AG10803 (cell line): ENCODE results near the gene HEPACAM2.

ENCODE experiments used
- DNase-seq: peaks from one replicate; pipeline ENCODE4 v3.0.0; 2010; ENCODE audit warnings: low read depth
- H3K4me3 ChIP-seq: 2 replicates; pipeline ENCODE4 v1.5.1; 2011; ENCODE audit warnings: mild to moderate bottlenecking, low read length, control low read depth
- CTCF ChIP-seq: conservative IDR thresholded peaks from 2 replicates; pipeline ENCODE4 v1.5.1; 2011; ENCODE audit warnings: mild to moderate bottlenecking, low read length, control low read depth, inconsistent platforms

The HEPACAM2 gene

DNA sequence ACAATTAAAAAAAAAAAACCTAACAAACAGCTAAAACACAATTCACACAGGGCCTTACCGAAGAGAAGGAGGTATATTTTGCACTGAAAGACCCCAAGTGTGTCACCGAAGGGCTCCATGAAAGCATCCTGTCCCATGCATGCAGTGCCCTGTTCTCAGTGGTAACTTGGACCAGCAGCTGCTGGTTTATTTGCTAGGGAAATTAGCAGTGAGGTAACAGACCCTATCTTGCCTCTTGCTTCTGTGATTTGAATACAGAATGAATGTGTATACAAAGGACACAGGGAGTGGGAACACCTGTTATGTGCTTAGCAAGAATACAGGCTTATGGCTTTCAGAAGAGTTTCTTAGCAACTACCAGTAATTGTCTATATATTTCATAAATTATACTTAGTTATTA lies at the start of gene HEPACAM2:
TSS of gene HEPACAM2 (minus strand) at position 160 of the 400 bp plus-strand sequence.
- no peak for TF ChIP-seq CTCF
- no peak within 1 kb of the TSS for H3K4me3 ChIP-seq

GRCh38 chr7:93265220-93265619 lies 39.0 kb upstream of the HEPACAM2 start:
- DNase-seq, result no peak
- TF ChIP-seq CTCF, result no peak
- no peak overlapping the region for H3K4me3 ChIP-seq

More for the DNA sequence above, at the start of gene HEPACAM2:
- DNase-seq, result no peak

DNA sequence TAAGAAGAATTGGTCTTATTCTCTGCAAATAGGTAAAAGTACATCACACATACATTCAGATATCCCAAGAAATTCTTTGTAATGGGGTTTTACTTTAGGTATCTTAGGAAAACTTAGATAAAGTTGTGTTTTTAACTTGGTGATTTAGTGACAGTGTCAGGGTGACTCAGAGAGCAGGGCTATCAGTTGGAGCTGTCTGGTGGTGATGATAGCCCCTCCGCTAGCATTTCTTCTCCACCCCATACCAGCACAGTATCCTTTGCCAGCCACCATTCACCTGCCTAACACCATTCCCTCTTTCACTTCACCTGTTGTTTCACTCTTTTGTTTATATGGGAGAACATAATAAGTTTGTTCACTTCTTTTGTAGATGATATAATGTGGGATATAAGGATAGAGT lies 36.3 kb upstream of the HEPACAM2 start:
- TF ChIP-seq CTCF, result no peak
- H3K4me3 ChIP-seq, result no peak overlapping the region
- DNase-seq, result no peak

DNA sequence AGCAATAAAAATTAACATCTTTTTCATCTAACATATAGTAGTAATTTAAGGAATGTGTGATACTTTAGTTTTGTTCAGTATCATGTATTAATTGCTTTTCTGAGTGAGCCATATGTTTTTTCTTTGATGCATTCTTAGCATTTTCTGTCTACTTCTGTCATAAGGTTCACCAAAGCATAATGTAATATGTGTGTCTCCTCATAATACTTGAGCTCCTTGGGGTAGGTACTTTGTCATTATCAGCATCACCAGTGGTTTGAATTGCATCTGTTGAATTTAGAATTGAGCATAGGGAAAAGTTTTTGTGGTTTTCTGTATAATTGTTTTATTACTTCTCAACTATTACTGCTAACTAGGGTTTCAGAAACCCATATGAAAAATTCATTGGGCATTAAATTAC lies 32.4 kb upstream of the HEPACAM2 start:
- peak; percentile 48 for DNase-seq
- no peak overlapping the region for H3K4me3 ChIP-seq
- no peak for TF ChIP-seq CTCF

DNA sequence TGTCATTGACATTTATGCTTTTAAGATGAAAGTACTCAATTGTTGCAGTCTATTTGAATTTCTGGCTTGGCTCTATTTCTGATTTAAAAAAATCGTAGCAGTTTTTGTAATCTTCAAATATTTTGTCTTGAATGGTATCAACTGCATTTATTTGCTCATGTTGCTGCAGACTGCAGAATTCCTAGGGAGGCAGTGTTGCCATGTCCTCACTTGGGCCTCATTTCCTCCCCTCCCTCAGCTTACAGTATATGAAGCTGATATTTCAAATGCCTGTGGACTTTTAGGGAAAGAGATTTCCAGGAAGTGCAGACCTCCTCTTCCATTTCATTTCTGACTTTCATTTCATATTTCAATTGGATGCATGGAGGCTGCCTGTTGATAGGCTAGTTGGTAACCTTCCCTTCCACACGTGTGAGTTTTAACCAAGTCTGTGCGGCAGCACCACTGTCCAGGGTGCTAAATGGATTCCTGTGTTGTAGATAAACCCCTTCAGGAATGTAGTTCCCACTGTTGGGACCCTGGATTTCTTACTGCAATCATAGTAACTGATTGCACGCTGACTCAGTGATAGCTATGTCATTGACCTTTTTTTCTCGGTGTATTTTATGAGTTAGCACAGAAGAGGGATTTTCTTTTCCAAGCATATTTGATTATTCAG lies 23.4 kb upstream of the HEPACAM2 start:
- TF ChIP-seq CTCF, result no peak
- peak; percentile 23 for DNase-seq
- H3K4me3 ChIP-seq, result no peak overlapping the region

DNA sequence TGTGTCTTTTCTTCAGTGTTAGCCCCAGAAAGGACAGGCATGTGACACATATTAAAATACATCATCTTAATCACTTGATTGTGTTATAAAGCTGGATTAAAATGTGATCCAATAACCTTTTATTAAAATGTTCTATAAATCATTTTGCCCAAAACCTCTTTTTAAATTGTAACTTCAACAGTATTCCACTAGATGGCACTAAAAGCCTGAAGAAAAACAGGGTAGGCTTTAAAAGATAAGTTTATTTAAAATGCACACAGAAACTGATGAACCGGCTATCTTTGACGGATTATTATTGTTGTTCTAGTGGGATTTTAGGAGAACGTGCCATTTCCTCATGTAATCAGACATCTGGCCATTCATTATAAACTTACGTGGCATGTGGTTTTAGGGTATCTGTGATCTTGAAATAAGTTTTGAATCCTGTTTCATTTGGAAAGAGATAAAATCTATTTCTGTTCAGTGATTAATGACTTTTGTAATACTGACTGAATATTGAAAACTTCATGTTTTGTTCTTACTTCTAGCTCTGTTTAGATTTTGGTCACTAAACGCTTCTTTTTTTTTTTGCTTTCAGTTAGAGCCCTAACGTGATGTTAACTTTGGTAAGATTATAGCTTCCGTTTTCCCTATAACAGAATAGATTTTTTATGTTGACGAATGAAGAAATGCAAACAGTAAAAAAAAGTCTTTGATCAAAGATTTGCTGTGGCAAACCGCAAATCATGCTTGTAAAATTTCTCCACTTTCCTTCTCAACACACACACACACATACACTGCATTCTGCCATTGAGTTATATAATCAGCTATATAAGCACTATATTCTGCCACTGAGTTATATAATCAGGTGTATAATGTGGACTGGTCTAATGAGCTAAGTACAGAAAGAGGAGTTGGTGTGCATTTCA lies 19.5 kb upstream of the HEPACAM2 start:
- peak overlapping the region; percentile 4 for H3K4me3 ChIP-seq
- peak; percentile 62 for TF ChIP-seq CTCF
- peak; percentile 38 for DNase-seq
